Liver (tissue), 9 donors: ENCODE results near the gene NTHL1. TPM values are rescaled to one million over a fixed set of nuclear protein-coding genes. Genes with fewer than 3 reads are reported as not detected.

Experiments
- DNase-seq: peaks from one replicate; pipeline ENCODE4 v3.0.0-alpha.2; 2017; ENCODE audit warnings: low spot score
- H3K27ac ChIP-seq, 2 donors: one replicate each; pipeline ENCODE4 v1.7.0; 2013; ENCODE audit warnings: inconsistent platforms in 2 of 2, low read length in 2 of 2, control low read depth in 1 of 2, low read depth in 1 of 2, mild to moderate bottlenecking in 1 of 2
- H3K27me3 ChIP-seq, 4 donors: one replicate each; pipeline versions ENCODE4 v1.6.1 to v1.7.0; 2013; ENCODE audit warnings: low read length in 3 of 4, inconsistent platforms in 1 of 4, mild to moderate bottlenecking in 1 of 4, moderate library complexity in 1 of 4; ENCODE audit not compliant: control insufficient read depth in 4 of 4, insufficient read depth in 4 of 4
- H3K36me3 ChIP-seq, 4 donors: one replicate each; pipeline versions ENCODE4 v1.6.1 to v1.7.0; 2013; ENCODE audit warnings: low read length in 3 of 4, mild to moderate bottlenecking in 3 of 4, low read depth in 1 of 4, moderate library complexity in 1 of 4; ENCODE audit not compliant: control insufficient read depth in 4 of 4, insufficient read depth in 3 of 4
- H3K4me1 ChIP-seq, 4 donors: one replicate each; pipeline versions ENCODE4 v1.6.1 to v1.7.0; 2013; ENCODE audit warnings: low read length in 3 of 4, mild to moderate bottlenecking in 3 of 4, moderate library complexity in 1 of 4; ENCODE audit not compliant: control insufficient read depth in 4 of 4, insufficient read depth in 4 of 4
- H3K4me3 ChIP-seq, 3 donors: one replicate each; pipeline versions ENCODE4 v1.6.1 to v1.7.0; 2013; ENCODE audit warnings: low read length in 3 of 3, control low read depth in 1 of 3, low read depth in 1 of 3, mild to moderate bottlenecking in 1 of 3
- H3K9ac ChIP-seq, 2 donors: one replicate each; pipeline ENCODE4 v1.7.0; 2013; ENCODE audit warnings: low read length in 2 of 2, mild to moderate bottlenecking in 2 of 2, moderate library complexity in 2 of 2, control low read depth in 1 of 2, low read depth in 1 of 2
- H3K9me3 ChIP-seq, 4 donors: one replicate each; pipeline versions ENCODE4 v1.6.1 to v1.7.0; 2013; ENCODE audit warnings: low read length in 3 of 4; ENCODE audit not compliant: control insufficient read depth in 4 of 4
- EGR1 ChIP-seq, 2 donors: IDR thresholded peaks; 2 replicates each; pipeline ENCODE4 v1.6.1; 2016 to 2018; ENCODE audit warnings: antibody characterized with exemption in 2 of 2, low read depth in 2 of 2
- FOXA1 ChIP-seq: IDR thresholded peaks from 2 replicates; pipeline ENCODE4 v1.6.1; 2016; ENCODE audit warnings: antibody characterized with exemption
- FOXA2 ChIP-seq: IDR thresholded peaks from 2 replicates; pipeline ENCODE4 v1.6.1; 2016; ENCODE audit warnings: antibody characterized with exemption
- GABPA ChIP-seq, 2 donors: IDR thresholded peaks in 1 of 2; conservative IDR thresholded peaks in 1 of 2; 2 replicates each; pipeline ENCODE4 v1.6.1; 2016; ENCODE audit warnings: antibody characterized with exemption in 2 of 2, mild to moderate bottlenecking in 1 of 2, moderate library complexity in 1 of 2
- HNF4A ChIP-seq, 2 donors: conservative IDR thresholded peaks; 2 replicates each; pipeline ENCODE4 v1.6.1; 2016; ENCODE audit warnings: antibody characterized with exemption in 2 of 2, mild to moderate bottlenecking in 2 of 2
- HNF4G ChIP-seq: IDR thresholded peaks from 2 replicates; pipeline ENCODE4 v1.6.1; 2016; ENCODE audit warnings: antibody characterized with exemption
- JUND ChIP-seq, 2 donors: IDR thresholded peaks; 2 replicates each; pipeline ENCODE4 v1.6.1; 2016; ENCODE audit warnings: antibody characterized with exemption in 2 of 2
- NR2F2 ChIP-seq: IDR thresholded peaks from 2 replicates; pipeline ENCODE4 v1.6.1; 2016; ENCODE audit warnings: antibody characterized with exemption
- RAD21 ChIP-seq, 2 donors: IDR thresholded peaks; 2 replicates each; pipeline ENCODE4 v1.6.1; 2016; ENCODE audit warnings: antibody characterized with exemption in 2 of 2, mild to moderate bottlenecking in 2 of 2
- REST ChIP-seq: IDR thresholded peaks from 2 replicates; pipeline ENCODE4 v1.6.1; 2016; ENCODE audit warnings: antibody characterized with exemption, mild to moderate bottlenecking
- RXRA ChIP-seq, 2 donors: IDR thresholded peaks; 2 replicates each; pipeline ENCODE4 v1.6.1; 2017 to 2018; ENCODE audit warnings: antibody characterized with exemption in 2 of 2, mild to moderate bottlenecking in 1 of 2
- SP1 ChIP-seq: IDR thresholded peaks from 2 replicates; pipeline ENCODE4 v1.6.1; 2018; ENCODE audit warnings: antibody characterized with exemption, mild to moderate bottlenecking
- TAF1 ChIP-seq: conservative IDR thresholded peaks from 2 replicates; pipeline ENCODE4 v1.6.1; 2016; ENCODE audit warnings: antibody characterized with exemption, mild to moderate bottlenecking
- YY1 ChIP-seq: IDR thresholded peaks from 2 replicates; pipeline ENCODE4 v1.6.1; 2016; ENCODE audit warnings: antibody characterized with exemption, mild to moderate bottlenecking
- WGBS: extraction: QIAGEN DNeasy Blood & Tissue Kit; methylation state at CpG from one replicate; pipeline ENCODE4 v1.1.7; 2013; 5-methylcytosine and 5-hydroxymethylcytosine counted together
- polyA plus RNA-seq, 2 donors: library from polyadenylated mRNA; stranded (reverse) in 1 of 2; unstranded in 1 of 2; fragments of 200-250 nt in 1 of 2; fragments of >200 nt in 1 of 2; fragmentation: Nextera tagmentation in 1 of 2; extraction: Ambion mirVana in 1 of 2; gene quantifications; one replicate each; pipeline versions ENCODE4 v1.2.1 to v1.2.3, GENCODE V29; 2013 to 2015
- total RNA-seq, 2 donors: library from RNA; depleted of rRNA; stranded (reverse); fragments of >200 nt; gene quantifications; one replicate each; pipeline ENCODE4 v1.2.3, GENCODE V29; 2014
- TF ChIP-seq, protein P1 (sequence below): fragments of 150-350 bp; IDR thresholded peaks from 2 replicates; pipeline ENCODE4 v1.5.1; 2017; ENCODE audit warnings: improper control_type of control experiment, low read depth, low read length; ENCODE audit not compliant: missing input control
- TF ChIP-seq, protein P2 (sequence below): IDR thresholded peaks from 2 replicates; pipeline ENCODE4 v1.6.1; 2016; ENCODE audit warnings: antibody characterized with exemption
- TF ChIP-seq, protein P3 (sequence below): IDR thresholded peaks from 2 replicates; pipeline ENCODE4 v1.6.1; 2016; ENCODE audit warnings: antibody characterized with exemption
- TF ChIP-seq, protein P4 (sequence below): IDR thresholded peaks from 2 replicates; pipeline ENCODE4 v1.6.1; 2016; ENCODE audit warnings: antibody characterized with exemption
- donor health status: healthy.
- donor health status: healthy.
- donor health status: healthy.
- donor health status: healthy.
- donor health status: healthy.

The NTHL1 gene
- total and polyA plus RNA-seq, 4 donors: 10.4 to 166 (median 19.1) TPM

- WGBS: 94% methylated on average over 8 of the region's 8 CpGs
- Histone ChIP-seq H3K27ac (no peak overlapping the region), H3K9me3 (no peaks in the 10 kb centered on the region), H3K27me3 (no peaks in the 10 kb centered on the region), H3K9ac (no peak overlapping the region), H3K4me3 (no peak overlapping the region), H3K36me3 (peaks cover 8 to 20% (median 10%) of the 10 kb centered on the region in 4 donors), H3K4me1 (peaks cover 36 to 59% (median 53%) of the 10 kb centered on the region in 4 donors)
- TF ChIP-seq HNF4A (conservative IDR thresholded peaks at IDR 0.05) (no peak), RAD21 (IDR thresholded peaks at IDR 0.05) (no peak), TAF1 (no peak), SP1 (no peak), EGR1 (IDR thresholded peaks at IDR 0.05; ENCODE audit: low read depth in 2 of 2) (no peak), REST (no peak), YY1 (no peak), FOXA2 (no peak), HNF4G (no peak), GABPA (IDR thresholded peaks at IDR 0.05 in 1 of 2, conservative IDR thresholded peaks at IDR 0.05 in 1 of 2) (no peak), JUND (IDR thresholded peaks at IDR 0.05) (no peak), RXRA (IDR thresholded peaks at IDR 0.05) (no peak), NR2F2 (no peak), FOXA1 (no peak)
- TF ChIP-seq, protein P1, sequence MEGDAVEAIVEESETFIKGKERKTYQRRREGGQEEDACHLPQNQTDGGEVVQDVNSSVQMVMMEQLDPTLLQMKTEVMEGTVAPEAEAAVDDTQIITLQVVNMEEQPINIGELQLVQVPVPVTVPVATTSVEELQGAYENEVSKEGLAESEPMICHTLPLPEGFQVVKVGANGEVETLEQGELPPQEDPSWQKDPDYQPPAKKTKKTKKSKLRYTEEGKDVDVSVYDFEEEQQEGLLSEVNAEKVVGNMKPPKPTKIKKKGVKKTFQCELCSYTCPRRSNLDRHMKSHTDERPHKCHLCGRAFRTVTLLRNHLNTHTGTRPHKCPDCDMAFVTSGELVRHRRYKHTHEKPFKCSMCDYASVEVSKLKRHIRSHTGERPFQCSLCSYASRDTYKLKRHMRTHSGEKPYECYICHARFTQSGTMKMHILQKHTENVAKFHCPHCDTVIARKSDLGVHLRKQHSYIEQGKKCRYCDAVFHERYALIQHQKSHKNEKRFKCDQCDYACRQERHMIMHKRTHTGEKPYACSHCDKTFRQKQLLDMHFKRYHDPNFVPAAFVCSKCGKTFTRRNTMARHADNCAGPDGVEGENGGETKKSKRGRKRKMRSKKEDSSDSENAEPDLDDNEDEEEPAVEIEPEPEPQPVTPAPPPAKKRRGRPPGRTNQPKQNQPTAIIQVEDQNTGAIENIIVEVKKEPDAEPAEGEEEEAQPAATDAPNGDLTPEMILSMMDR: no peak
- TF ChIP-seq, protein P2, sequence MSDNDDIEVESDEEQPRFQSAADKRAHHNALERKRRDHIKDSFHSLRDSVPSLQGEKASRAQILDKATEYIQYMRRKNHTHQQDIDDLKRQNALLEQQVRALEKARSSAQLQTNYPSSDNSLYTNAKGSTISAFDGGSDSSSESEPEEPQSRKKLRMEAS: no peak
- TF ChIP-seq, protein P3, sequence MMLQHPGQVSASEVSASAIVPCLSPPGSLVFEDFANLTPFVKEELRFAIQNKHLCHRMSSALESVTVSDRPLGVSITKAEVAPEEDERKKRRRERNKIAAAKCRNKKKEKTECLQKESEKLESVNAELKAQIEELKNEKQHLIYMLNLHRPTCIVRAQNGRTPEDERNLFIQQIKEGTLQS: no peak
- TF ChIP-seq, protein P4, sequence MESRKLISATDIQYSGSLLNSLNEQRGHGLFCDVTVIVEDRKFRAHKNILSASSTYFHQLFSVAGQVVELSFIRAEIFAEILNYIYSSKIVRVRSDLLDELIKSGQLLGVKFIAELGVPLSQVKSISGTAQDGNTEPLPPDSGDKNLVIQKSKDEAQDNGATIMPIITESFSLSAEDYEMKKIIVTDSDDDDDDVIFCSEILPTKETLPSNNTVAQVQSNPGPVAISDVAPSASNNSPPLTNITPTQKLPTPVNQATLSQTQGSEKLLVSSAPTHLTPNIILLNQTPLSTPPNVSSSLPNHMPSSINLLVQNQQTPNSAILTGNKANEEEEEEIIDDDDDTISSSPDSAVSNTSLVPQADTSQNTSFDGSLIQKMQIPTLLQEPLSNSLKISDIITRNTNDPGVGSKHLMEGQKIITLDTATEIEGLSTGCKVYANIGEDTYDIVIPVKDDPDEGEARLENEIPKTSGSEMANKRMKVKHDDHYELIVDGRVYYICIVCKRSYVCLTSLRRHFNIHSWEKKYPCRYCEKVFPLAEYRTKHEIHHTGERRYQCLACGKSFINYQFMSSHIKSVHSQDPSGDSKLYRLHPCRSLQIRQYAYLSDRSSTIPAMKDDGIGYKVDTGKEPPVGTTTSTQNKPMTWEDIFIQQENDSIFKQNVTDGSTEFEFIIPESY: no peak
- DNase-seq: no peak
These were observed 41.3 kb downstream of the NTHL1 start for GRCh38 chr16:2006317-2006716.
